H9 (cell line): ENCODE measurements around the gene PPARD. TPM values are rescaled to one million over a fixed set of nuclear protein-coding genes. Genes with fewer than 3 reads are reported as not detected.

ENCODE experiments used
- DNase-seq: peaks from one replicate; pipeline ENCODE4 v3.0.0-alpha.2; 2017
- H2AFZ ChIP-seq: one replicate; pipeline ENCODE4 v1.6.1; 2013; ENCODE audit warnings: mild to moderate bottlenecking, low read length, control low read depth, moderate library complexity
- H2AK5ac ChIP-seq: 2 replicates; pipeline ENCODE4 v1.6.1; 2013; ENCODE audit warnings: low read length, control low read depth, mixed read lengths; ENCODE audit not compliant: insufficient read length
- H2BK120ac ChIP-seq: one replicate; pipeline ENCODE4 v1.6.1; 2013; ENCODE audit warnings: low read depth, mild to moderate bottlenecking, low read length, control low read depth, inconsistent platforms; ENCODE audit not compliant: poor library complexity, severe bottlenecking
- H2BK12ac ChIP-seq: 2 replicates; pipeline ENCODE4 v1.6.1; 2013; ENCODE audit warnings: low read length, control low read depth, mixed read lengths, low read depth; ENCODE audit not compliant: insufficient read length
- H2BK15ac ChIP-seq: 2 replicates; pipeline ENCODE4 v1.6.1; 2013; ENCODE audit warnings: low read depth, low read length, control low read depth
- H2BK20ac ChIP-seq: one replicate; pipeline ENCODE4 v1.6.1; 2013; ENCODE audit warnings: low read depth, mild to moderate bottlenecking, low read length, control low read depth, inconsistent platforms; ENCODE audit not compliant: poor library complexity, severe bottlenecking
- H2BK5ac ChIP-seq: 2 replicates; pipeline ENCODE4 v1.6.1; 2013; ENCODE audit warnings: low read length, control low read depth, mixed read lengths; ENCODE audit not compliant: insufficient read length
- H3K14ac ChIP-seq: 2 replicates; pipeline ENCODE4 v1.6.1; 2013; ENCODE audit warnings: low read length, control low read depth; ENCODE audit not compliant: insufficient read depth
- H3K18ac ChIP-seq: 2 replicates; pipeline ENCODE4 v1.6.1; 2013; ENCODE audit warnings: low read depth, mild to moderate bottlenecking, mixed read lengths, low read length, control low read depth; ENCODE audit not compliant: insufficient read length
- H3K23ac ChIP-seq: 2 replicates; pipeline ENCODE4 v1.6.1; 2013; ENCODE audit warnings: low read length, control low read depth, mixed read lengths, low read depth; ENCODE audit not compliant: insufficient read length
- H3K23me2 ChIP-seq: 2 replicates; pipeline ENCODE4 v1.6.1; 2013; ENCODE audit warnings: low read depth, mild to moderate bottlenecking, mixed read lengths, low read length, control low read depth; ENCODE audit not compliant: insufficient read length, poor library complexity, severe bottlenecking
- H3K27ac ChIP-seq: 2 replicates; pipeline ENCODE4 v1.5.1; 2013; ENCODE audit warnings: low read length, control low read depth, mixed read lengths, low read depth; ENCODE audit not compliant: insufficient read length
- H3K27me3 ChIP-seq: 2 replicates; pipeline ENCODE4 v1.6.1; 2013; ENCODE audit warnings: low read length, control low read depth, inconsistent platforms; ENCODE audit not compliant: insufficient read depth
- H3K4ac ChIP-seq: 2 replicates; pipeline ENCODE4 v1.6.1; 2013; ENCODE audit warnings: low read depth, mild to moderate bottlenecking, control low read depth, inconsistent platforms, low read length, moderate library complexity
- H3K4me1 ChIP-seq: 2 replicates; pipeline ENCODE4 v1.6.1; 2013; ENCODE audit warnings: low read length, control low read depth, inconsistent platforms; ENCODE audit not compliant: insufficient read depth
- H3K4me2 ChIP-seq: 2 replicates; pipeline ENCODE4 v1.6.1; 2013; ENCODE audit warnings: low read length, control low read depth, mixed read lengths; ENCODE audit not compliant: insufficient read length, insufficient read depth
- H3K56ac ChIP-seq: 2 replicates; pipeline ENCODE4 v1.6.1; 2013; ENCODE audit warnings: low read depth, mild to moderate bottlenecking, mixed read lengths, low read length, control low read depth; ENCODE audit not compliant: insufficient read length
- H3K79me1 ChIP-seq: 2 replicates; pipeline ENCODE4 v1.6.1; 2013; ENCODE audit warnings: low read depth, mild to moderate bottlenecking, moderate library complexity, low read length, control low read depth, inconsistent platforms; ENCODE audit not compliant: insufficient read depth, poor library complexity, severe bottlenecking
- H3K79me2 ChIP-seq: 2 replicates; pipeline ENCODE4 v1.6.1; 2013; ENCODE audit warnings: low read length, control low read depth, inconsistent platforms; ENCODE audit not compliant: insufficient read depth
- H3K9ac ChIP-seq: 2 replicates; pipeline ENCODE4 v1.6.1; 2013; ENCODE audit warnings: low read length, control low read depth, mixed read lengths; ENCODE audit not compliant: insufficient read length; ENCODE audit errors: extremely low read depth
- H3K9me3 ChIP-seq: one replicate; pipeline ENCODE4 v1.6.1; 2013; ENCODE audit warnings: low read depth, low read length, inconsistent platforms; ENCODE audit not compliant: control insufficient read depth
- H3T11ph ChIP-seq: one replicate; pipeline ENCODE4 v1.6.1; 2013; ENCODE audit warnings: mild to moderate bottlenecking, low read length, control low read depth, inconsistent platforms
- H4K20me1 ChIP-seq: one replicate; pipeline ENCODE4 v1.6.1; 2013; ENCODE audit not compliant: control insufficient read depth, insufficient read length, insufficient read depth
- H4K5ac ChIP-seq: 2 replicates; pipeline ENCODE4 v1.6.1; 2013; ENCODE audit warnings: low read depth, mild to moderate bottlenecking, mixed read lengths, low read length, control low read depth; ENCODE audit not compliant: insufficient read length
- H4K8ac ChIP-seq: replicated peaks from 2 replicates; pipeline ENCODE4 v1.6.1; 2013; ENCODE audit warnings: low read length, control low read depth, mixed read lengths, low read depth; ENCODE audit not compliant: insufficient read length
- H4K91ac ChIP-seq: 2 replicates; pipeline ENCODE4 v1.6.1; 2013; ENCODE audit warnings: low read depth, mild to moderate bottlenecking, moderate library complexity, mixed read lengths, low read length, control low read depth; ENCODE audit not compliant: insufficient read length
- H3K27ac Mint-ChIP-seq, 3 experiments: 2 replicates in 2 of 3; 3 replicates in 1 of 3; pipeline ENCODE4 v1.8.0; 2020 to 2021; ENCODE audit warnings: mixed read lengths in 3 of 3, mild to moderate bottlenecking in 1 of 3, moderate library complexity in 1 of 3
- H3K27me3 Mint-ChIP-seq: 2 replicates; pipeline ENCODE4 v1.8.0; 2021; ENCODE audit warnings: low read depth, mild to moderate bottlenecking, moderate library complexity, mixed read lengths
- H3K36me3 Mint-ChIP-seq, 3 experiments: 2 replicates in 2 of 3; 3 replicates in 1 of 3; pipeline ENCODE4 v1.8.0; 2020 to 2021; ENCODE audit warnings: low read depth in 3 of 3, mixed read lengths in 3 of 3; ENCODE audit not compliant: insufficient read depth in 1 of 3
- H3K4me1 Mint-ChIP-seq, 2 experiments: 2 replicates each; pipeline ENCODE4 v1.8.0; 2020; ENCODE audit warnings: mixed read lengths in 2 of 2
- H3K4me3 Mint-ChIP-seq, 2 experiments: 2 replicates in 1 of 2; 3 replicates in 1 of 2; pipeline ENCODE4 v1.8.0; 2020 to 2021; ENCODE audit warnings: mild to moderate bottlenecking in 2 of 2, mixed read lengths in 2 of 2, moderate library complexity in 1 of 2
- H3K9me3 Mint-ChIP-seq, 2 experiments: 2 replicates in 1 of 2; 3 replicates in 1 of 2; pipeline ENCODE4 v1.8.0; 2020; ENCODE audit warnings: mild to moderate bottlenecking in 2 of 2, mixed read lengths in 2 of 2, moderate library complexity in 1 of 2
- WGBS: extraction: QIAGEN DNeasy Blood & Tissue Kit; methylation state at CpG from one replicate; pipeline ENCODE4 v1.1.7; 2013; ENCODE audit warnings: missing lambda C conversion rate, low lambda C conversion rate, mixed read lengths; ENCODE audit not compliant: insufficient read length; ENCODE audit errors: extremely low coverage; 5-methylcytosine and 5-hydroxymethylcytosine counted together
- total RNA-seq: library from RNA; stranded (reverse); gene quantifications from 2 replicates; pipeline ENCODE4 v1.2.1, GENCODE V29; 2021
- TF ChIP-seq, protein P1 (sequence below): fragments of 200-600 bp; sonication (generic); conservative IDR thresholded peaks from 3 replicates; pipeline ENCODE4 v1.8.0; 2021; ENCODE audit warnings: antibody characterized with exemption, mild to moderate bottlenecking

Gene PPARD
- total RNA-seq, 1 experiment from 2014 or later: 11.7 TPM

DNA sequence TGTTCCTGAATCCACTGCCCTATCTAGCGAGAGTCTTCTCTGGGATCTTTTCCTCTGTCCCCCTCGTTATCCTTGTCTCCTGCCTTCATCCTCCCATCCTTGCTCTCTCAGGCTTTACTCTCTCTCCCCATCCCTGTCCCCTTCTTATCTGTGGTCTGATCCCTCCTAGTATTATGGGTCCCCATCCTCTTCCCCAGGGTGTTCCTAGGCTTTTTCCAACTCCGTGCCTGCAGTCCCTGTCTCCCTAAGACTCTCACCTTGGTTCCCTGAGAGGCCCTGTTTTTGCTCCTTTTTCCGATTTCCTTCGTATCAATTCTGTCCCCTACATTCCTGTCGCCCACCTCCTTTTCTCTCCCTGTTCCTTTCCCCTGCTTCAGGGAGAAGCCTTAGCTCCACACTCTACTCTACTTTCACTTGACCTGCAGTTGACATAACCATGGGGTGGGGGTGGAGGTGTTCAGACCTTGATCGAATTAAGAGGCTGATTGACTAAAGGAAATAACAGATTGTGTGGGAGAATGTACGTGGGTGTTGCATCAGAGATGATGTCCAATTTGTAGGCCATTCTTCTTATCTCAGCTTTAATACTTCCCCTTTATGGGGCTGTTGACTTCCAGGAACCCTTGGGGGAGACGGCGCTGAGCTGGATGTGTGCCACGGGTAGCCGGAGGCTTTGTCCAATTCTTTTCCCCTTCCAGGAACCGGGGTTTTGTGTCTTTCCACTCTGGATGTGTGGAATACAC is 905 bp downstream of the PPARD start:
- Mint-ChIP-seq H3K4me3 (peak overlapping the region; percentile 89 to 91), H3K9me3 (peaks cover 8 to 9% of the 10 kb centered on the region in 2 experiments; a peak in 3 of 5 replicates), H3K27ac (peak overlapping the region in 1 of 3 experiments; percentile 91; a peak in 2 of 7 replicates), H3K36me3 (peaks cover 6 to 11% (median 8%) of the 10 kb centered on the region in 3 experiments; a peak in 5 of 7 replicates), H3K27me3 (no peaks in the 10 kb centered on the region; the same call in 1 of the 2 replicates), H3K4me1 (peaks cover 13 to 16% of the 10 kb centered on the region in 2 experiments)
- Histone ChIP-seq H3K27ac (no peak overlapping the region), H4K91ac (no peak overlapping the region), H4K8ac (no peak overlapping the region), H3K14ac (no peak overlapping the region), H3K4me2 (peak overlapping the region; percentile 88), H2BK15ac (no peak overlapping the region), H3K9me3 (no peaks in the 10 kb centered on the region), H4K5ac (no peak overlapping the region), H3T11ph (no peak overlapping the region), H3K23me2 (peaks cover 5% of the 10 kb centered on the region), H3K27me3 (no peaks in the 10 kb centered on the region), H2BK120ac (no peak overlapping the region), H2BK20ac (no peak overlapping the region), H3K79me1 (no peaks in the 10 kb centered on the region), H3K23ac (no peak overlapping the region), H3K9ac (peak overlapping the region; percentile 59), H3K4ac (no peak overlapping the region), H2AFZ (no peak overlapping the region), H2BK5ac (no peak overlapping the region), H3K56ac (no peak overlapping the region), H2AK5ac (no peak overlapping the region), H3K18ac (no peak overlapping the region), H3K4me1 (peaks cover 5% of the 10 kb centered on the region; the same call in 1 of the 2 replicates), H3K79me2 (peaks cover 2% of the 10 kb centered on the region; the same call in 1 of the 2 replicates), H4K20me1 (no peaks in the 10 kb centered on the region), H2BK12ac (no peak overlapping the region)
- WGBS: no CpG with 5 or more reads among the region's 13 CpGs
- DNase-seq: no peak
- TF ChIP-seq, protein P1, sequence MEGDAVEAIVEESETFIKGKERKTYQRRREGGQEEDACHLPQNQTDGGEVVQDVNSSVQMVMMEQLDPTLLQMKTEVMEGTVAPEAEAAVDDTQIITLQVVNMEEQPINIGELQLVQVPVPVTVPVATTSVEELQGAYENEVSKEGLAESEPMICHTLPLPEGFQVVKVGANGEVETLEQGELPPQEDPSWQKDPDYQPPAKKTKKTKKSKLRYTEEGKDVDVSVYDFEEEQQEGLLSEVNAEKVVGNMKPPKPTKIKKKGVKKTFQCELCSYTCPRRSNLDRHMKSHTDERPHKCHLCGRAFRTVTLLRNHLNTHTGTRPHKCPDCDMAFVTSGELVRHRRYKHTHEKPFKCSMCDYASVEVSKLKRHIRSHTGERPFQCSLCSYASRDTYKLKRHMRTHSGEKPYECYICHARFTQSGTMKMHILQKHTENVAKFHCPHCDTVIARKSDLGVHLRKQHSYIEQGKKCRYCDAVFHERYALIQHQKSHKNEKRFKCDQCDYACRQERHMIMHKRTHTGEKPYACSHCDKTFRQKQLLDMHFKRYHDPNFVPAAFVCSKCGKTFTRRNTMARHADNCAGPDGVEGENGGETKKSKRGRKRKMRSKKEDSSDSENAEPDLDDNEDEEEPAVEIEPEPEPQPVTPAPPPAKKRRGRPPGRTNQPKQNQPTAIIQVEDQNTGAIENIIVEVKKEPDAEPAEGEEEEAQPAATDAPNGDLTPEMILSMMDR: no peak
